Measurements from ENCODE around the gene TMED8. TPM values are rescaled to one million over a fixed set of nuclear protein-coding genes. Genes with fewer than 3 reads are reported as not detected.

TMED8 gene
- total RNA-seq, 2 donors from 2014 or later, result 6.9 to 7.5 TPM

DNA sequence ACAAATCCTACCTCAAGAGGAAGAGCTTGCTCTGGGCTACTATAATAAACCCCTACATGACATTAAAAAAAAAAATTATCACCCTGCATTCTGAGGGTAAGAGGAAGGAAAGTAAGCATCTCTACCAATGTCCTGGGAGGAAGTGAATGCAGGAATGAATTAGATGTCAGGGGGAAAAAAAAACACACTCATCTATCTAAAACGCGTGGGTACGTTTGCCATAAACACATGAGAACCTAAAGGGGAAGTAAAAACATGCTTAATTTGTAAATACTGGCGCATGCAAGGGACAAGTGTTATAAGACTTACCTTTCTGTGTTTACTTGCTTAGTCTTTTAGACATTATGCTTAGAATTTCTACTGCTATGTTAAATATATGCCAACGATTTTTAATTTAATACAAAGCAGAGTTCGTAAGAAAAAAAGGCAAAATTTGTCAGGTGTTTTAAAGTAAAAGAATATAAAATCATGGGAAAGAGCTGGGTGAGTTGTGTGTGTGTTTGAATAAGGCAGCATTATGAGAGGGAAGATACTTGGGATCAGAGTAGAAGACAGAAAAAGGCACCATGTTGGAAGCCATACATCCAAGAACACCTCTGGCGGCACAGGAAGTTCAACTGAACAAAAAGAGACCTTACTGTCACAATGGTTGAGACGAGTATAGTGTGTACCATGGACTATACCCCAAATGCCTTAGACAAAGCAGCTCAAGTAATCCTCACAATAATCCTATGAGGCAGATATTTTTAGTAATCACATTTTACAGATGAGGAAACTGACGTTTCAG lies 1.5 kb downstream of the TMED8 start:
- ATAC-seq, result no peak
- no peaks in the 10 kb centered on the region for H3K9me3 ChIP-seq
- intact Hi-C loops (cut with DNase I), result no loop called here
- no peak for DNase-seq
- H3K4me3 ChIP-seq, result no peak overlapping the region
- H3K4me1 ChIP-seq, result peaks cover 15% of the 10 kb centered on the region
- no peaks in the 10 kb centered on the region for H3K36me3 ChIP-seq (replicated peaks in 1 of 2; ENCODE audit: insufficient read depth in 1 of 2, low read depth in 2 of 2)
- no peaks in the 10 kb centered on the region for H3K27me3 ChIP-seq
- H3K27ac ChIP-seq, result no peak overlapping the region
- no peak for TF ChIP-seq POLR2A (IDR thresholded peaks at IDR 0.05)
- TF ChIP-seq, protein P1, sequence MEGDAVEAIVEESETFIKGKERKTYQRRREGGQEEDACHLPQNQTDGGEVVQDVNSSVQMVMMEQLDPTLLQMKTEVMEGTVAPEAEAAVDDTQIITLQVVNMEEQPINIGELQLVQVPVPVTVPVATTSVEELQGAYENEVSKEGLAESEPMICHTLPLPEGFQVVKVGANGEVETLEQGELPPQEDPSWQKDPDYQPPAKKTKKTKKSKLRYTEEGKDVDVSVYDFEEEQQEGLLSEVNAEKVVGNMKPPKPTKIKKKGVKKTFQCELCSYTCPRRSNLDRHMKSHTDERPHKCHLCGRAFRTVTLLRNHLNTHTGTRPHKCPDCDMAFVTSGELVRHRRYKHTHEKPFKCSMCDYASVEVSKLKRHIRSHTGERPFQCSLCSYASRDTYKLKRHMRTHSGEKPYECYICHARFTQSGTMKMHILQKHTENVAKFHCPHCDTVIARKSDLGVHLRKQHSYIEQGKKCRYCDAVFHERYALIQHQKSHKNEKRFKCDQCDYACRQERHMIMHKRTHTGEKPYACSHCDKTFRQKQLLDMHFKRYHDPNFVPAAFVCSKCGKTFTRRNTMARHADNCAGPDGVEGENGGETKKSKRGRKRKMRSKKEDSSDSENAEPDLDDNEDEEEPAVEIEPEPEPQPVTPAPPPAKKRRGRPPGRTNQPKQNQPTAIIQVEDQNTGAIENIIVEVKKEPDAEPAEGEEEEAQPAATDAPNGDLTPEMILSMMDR (IDR thresholded peaks at IDR 0.05), result no peak
- 73 to 81% methylated on average over 9 of the region's 9 CpGs for WGBS, 2 donors

DNA sequence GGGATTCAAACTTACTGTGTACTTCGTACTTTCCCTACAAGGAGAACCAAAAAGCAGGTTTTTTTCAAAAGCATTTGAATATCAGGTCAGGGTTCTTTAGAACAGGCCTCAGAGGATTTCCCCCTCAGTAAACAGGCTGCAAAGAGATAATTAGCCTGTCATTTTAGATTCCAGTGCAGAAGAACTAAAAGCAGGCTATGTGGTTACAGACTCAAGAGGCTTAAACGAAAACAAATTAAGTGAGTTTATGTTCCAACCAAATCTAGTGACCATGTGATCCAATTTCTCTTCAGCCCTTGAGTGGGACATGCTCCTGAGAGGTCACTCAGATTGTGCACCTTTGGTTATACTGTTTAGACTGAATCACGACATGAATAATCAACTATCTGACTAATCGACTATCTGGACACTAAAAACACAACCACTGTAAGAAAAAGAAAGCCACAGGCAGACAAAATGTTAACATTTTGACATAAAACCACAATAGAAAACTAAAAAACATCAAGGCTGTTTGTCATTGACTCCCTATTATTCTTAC lies 4.5 kb downstream of the TMED8 start:
- Histone ChIP-seq H3K27me3 (no peaks in the 10 kb centered on the region), H3K36me3 (replicated peaks in 1 of 2; ENCODE audit: insufficient read depth in 1 of 2, low read depth in 2 of 2) (no peaks in the 10 kb centered on the region), H3K4me1 (peaks cover 11% of the 10 kb centered on the region), H3K4me3 (no peak overlapping the region), H3K9me3 (no peaks in the 10 kb centered on the region), H3K27ac (no peak overlapping the region)
- ATAC-seq (no peak), DNase-seq (no peak)
- TF ChIP-seq, protein P1 (IDR thresholded peaks at IDR 0.05), result no peak
- TF ChIP-seq POLR2A (IDR thresholded peaks at IDR 0.05), result no peak
- WGBS, 2 donors, result 46 to 53% methylated on average over 4 of the region's 4 CpGs
- intact Hi-C loops (cut with DNase I), result no loop called here

DNA sequence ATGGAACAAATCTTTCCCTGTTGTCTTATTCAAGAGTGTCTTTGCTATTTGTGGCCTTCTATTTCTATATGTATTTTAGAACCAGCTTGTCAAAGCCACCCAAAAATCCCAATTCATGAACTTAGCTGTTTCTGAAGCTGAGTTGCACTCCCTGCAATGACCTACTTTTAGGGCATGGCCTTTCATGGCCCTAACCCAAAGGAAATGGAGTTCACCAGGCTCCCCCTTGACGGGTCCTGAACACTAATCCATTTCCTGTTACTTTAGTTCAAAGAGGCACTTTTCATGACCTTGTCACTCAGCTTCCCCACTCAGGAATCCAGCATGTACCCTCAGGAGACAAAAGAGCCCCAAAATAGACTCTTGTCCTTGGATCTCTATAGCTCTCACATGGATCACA lies 7.6 kb downstream of the TMED8 start:
- TF ChIP-seq, protein P1 (IDR thresholded peaks at IDR 0.05), result no peak
- TF ChIP-seq POLR2A (IDR thresholded peaks at IDR 0.05), result no peak
- ATAC-seq, result no peak

DNA sequence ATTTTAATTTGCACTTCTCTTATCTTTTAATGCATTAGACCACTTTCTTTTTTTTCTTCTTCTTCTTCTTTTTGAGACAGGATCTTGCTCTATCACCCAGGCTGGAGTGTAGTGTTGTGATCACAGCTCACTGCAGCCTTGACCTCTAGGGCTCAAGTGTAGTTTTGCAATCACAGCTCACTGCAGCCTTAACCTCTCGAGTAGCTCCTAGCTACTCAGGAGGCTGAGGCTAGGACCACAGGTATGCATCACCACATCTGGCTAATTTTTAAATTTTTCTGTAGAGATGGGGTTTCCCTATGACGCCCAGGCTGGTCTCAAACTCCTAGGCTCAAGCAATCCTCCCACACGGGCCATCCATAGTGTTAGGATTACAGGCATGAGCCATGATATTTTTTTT lies 12.7 kb downstream of the TMED8 start:
- Histone ChIP-seq H3K27ac (no peak overlapping the region), H3K4me3 (no peak overlapping the region), H3K27me3 (no peaks in the 10 kb centered on the region), H3K36me3 (replicated peaks in 1 of 2; ENCODE audit: insufficient read depth in 1 of 2, low read depth in 2 of 2) (no peaks in the 10 kb centered on the region), H3K4me1 (no peaks in the 10 kb centered on the region), H3K9me3 (no peaks in the 10 kb centered on the region)
- intact Hi-C loops (cut with DNase I), result no loop called here
- 86 to 92% methylated on average over 3 of the region's 3 CpGs for WGBS, 2 donors
- ATAC-seq (no peak), DNase-seq (no peak)
- TF ChIP-seq, protein P1 (IDR thresholded peaks at IDR 0.05), result no peak

More for the DNA sequence above, 7.6 kb downstream of the TMED8 start:
- Histone ChIP-seq H3K4me3 (no peak overlapping the region), H3K27me3 (no peaks in the 10 kb centered on the region), H3K27ac (no peak overlapping the region), H3K9me3 (no peaks in the 10 kb centered on the region), H3K4me1 (no peaks in the 10 kb centered on the region), H3K36me3 (replicated peaks in 1 of 2; ENCODE audit: insufficient read depth in 1 of 2, low read depth in 2 of 2) (no peaks in the 10 kb centered on the region)
- DNase-seq, result no peak
- intact Hi-C loops (cut with DNase I), result no loop called here
- 77 to 80% methylated on average over 1 of the region's 1 CpG for WGBS, 2 donors

DNA sequence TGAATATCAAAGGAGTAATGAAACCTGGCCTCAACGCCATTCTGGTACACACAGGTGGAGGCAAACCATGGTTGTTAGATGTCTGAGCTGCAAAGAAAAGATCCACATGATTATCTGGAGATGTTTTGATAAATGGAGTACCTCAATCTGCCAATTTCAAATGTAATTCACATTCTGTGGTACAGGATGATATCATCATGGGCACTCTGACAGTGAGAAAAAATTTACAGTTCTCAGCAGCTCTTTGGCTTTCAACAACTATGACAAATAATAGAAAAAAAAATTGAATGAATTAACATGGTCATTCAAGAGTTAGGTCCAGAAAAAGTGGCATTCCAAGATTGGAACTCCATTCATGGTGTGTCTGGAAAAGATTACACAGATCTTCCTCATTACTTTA lies 17.3 kb downstream of the TMED8 start:
- intact Hi-C loops (cut with DNase I), result no loop called here
- H3K27ac ChIP-seq, result no peak overlapping the region
- no peaks in the 10 kb centered on the region for H3K9me3 ChIP-seq
- TF ChIP-seq, protein P1 (IDR thresholded peaks at IDR 0.05), result no peak
- no peak for TF ChIP-seq POLR2A (IDR thresholded peaks at IDR 0.05)
- no peaks in the 10 kb centered on the region for H3K4me1 ChIP-seq
- ATAC-seq (no peak), DNase-seq (no peak)
- WGBS, 2 donors, result 90 to 91% methylated on average over 1 of the region's 1 CpG
- H3K4me3 ChIP-seq, result no peak overlapping the region
- no peaks in the 10 kb centered on the region for H3K36me3 ChIP-seq (replicated peaks in 1 of 2; ENCODE audit: insufficient read depth in 1 of 2, low read depth in 2 of 2)
- H3K27me3 ChIP-seq, result no peaks in the 10 kb centered on the region

All from body of pancreas (tissue), 4 donors.